Measurements from ENCODE around the gene RPEL1. TPM values are rescaled to one million over a fixed set of nuclear protein-coding genes. Genes with fewer than 3 reads are reported as not detected.

Gene RPEL1
- total RNA-seq, 1 donor from 2014 or later, result not detected

DNA sequence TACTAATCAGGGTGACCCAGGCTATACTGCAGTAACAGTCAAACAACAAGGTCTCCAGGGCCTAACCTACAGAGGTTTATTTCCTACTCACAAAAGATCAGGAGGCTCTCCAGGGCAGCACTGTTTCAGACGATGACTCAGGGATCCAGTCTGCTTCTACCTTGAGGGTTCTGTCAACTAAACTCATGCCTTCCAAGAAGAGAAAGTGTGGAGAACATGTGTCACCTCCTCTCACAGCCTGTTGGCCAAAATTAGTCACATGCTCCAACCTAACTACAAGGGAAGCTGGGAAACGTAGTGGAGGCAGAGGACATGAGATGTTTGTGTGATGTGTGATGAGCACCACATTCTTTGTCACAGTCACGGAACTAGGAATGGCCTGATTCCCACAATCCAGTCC lies 16.5 kb downstream of the RPEL1 start:
- Histone ChIP-seq H3K27me3 (no peaks in the 10 kb centered on the region), H3K9me3 (no peaks in the 10 kb centered on the region), H3K4me3 (no peak overlapping the region), H3K4me1 (no peaks in the 10 kb centered on the region), H3K27ac (no peak overlapping the region), H3K36me3 (no peaks in the 10 kb centered on the region)
- intact Hi-C loops (cut with DNase I), result no loop called here
- no peak for DNase-seq (ENCODE audit: extremely low spot score in 2 of 2)
- TF ChIP-seq, protein P1, sequence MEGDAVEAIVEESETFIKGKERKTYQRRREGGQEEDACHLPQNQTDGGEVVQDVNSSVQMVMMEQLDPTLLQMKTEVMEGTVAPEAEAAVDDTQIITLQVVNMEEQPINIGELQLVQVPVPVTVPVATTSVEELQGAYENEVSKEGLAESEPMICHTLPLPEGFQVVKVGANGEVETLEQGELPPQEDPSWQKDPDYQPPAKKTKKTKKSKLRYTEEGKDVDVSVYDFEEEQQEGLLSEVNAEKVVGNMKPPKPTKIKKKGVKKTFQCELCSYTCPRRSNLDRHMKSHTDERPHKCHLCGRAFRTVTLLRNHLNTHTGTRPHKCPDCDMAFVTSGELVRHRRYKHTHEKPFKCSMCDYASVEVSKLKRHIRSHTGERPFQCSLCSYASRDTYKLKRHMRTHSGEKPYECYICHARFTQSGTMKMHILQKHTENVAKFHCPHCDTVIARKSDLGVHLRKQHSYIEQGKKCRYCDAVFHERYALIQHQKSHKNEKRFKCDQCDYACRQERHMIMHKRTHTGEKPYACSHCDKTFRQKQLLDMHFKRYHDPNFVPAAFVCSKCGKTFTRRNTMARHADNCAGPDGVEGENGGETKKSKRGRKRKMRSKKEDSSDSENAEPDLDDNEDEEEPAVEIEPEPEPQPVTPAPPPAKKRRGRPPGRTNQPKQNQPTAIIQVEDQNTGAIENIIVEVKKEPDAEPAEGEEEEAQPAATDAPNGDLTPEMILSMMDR (IDR thresholded peaks at IDR 0.05), result no peak
- TF ChIP-seq POLR2AphosphoS5 (IDR thresholded peaks at IDR 0.05; ENCODE audit: insufficient read depth in 1 of 2, low read depth in 1 of 2) (no peak), POLR2A (IDR thresholded peaks at IDR 0.05) (no peak)

DNA sequence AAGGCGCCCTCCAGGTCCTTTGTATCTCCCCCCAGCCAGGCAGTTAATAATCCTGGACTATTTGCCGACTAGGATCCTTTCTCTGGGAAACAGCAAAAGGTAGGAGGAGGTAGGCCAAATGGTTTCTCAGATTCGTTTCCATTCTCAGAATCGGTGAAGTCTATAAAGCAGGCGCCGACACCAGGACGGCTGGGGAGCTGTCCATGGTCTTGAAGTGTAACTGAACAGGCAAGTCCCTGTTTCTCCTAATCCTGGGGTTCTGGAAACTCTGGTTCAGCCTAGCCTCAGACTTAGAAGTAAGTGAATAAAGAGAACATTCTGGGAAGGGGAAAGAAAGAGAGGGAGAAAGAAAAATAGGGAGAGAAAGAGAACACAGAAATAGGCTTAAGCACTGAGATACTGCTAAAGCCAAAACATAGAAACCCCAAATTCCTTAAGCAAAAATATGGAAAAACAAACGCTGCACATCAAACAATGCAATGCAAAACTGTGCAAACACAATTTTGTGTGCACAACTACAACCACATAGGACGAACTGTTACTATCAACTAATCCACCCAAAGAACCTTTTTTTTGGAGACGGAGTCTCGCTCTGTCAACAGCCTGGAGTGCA lies 20.1 kb downstream of the RPEL1 start:
- TF ChIP-seq POLR2A (IDR thresholded peaks at IDR 0.05) (no peak), POLR2AphosphoS5 (IDR thresholded peaks at IDR 0.05; ENCODE audit: insufficient read depth in 1 of 2, low read depth in 1 of 2) (no peak)
- TF ChIP-seq, protein P1 (IDR thresholded peaks at IDR 0.05), result no peak
- H3K27me3 ChIP-seq, result no peaks in the 10 kb centered on the region
- no peak for DNase-seq (ENCODE audit: extremely low spot score in 2 of 2)
- H3K27ac ChIP-seq, result no peak overlapping the region
- intact Hi-C loops (cut with DNase I), result no loop called here
- H3K36me3 ChIP-seq, result no peaks in the 10 kb centered on the region
- no peaks in the 10 kb centered on the region for H3K4me1 ChIP-seq
- no peaks in the 10 kb centered on the region for H3K9me3 ChIP-seq
- H3K4me3 ChIP-seq, result no peak overlapping the region

DNA sequence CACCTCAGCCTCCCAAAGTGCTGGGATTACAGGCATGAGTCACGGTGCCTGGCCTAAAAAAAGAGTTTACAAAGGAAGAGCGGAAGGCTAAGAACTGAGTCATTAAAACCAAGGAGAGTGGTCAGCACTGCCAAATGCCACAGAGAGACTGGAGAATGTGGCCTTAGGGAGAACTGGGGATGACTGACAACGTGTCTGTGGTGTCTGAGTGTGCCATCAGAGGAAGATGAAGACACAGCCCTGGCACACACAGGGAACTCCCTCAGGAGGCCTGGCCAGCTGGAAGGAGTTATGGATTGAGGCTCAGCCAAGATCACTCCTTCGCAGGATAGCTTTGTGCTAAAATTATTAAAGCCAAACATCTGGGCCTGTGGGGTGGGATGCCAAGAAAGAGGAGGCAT lies 27.4 kb downstream of the RPEL1 start:
- DNase-seq (ENCODE audit: extremely low spot score in 2 of 2), result no peak
- Histone ChIP-seq H3K9me3 (no peaks in the 10 kb centered on the region), H3K36me3 (no peaks in the 10 kb centered on the region)

DNA sequence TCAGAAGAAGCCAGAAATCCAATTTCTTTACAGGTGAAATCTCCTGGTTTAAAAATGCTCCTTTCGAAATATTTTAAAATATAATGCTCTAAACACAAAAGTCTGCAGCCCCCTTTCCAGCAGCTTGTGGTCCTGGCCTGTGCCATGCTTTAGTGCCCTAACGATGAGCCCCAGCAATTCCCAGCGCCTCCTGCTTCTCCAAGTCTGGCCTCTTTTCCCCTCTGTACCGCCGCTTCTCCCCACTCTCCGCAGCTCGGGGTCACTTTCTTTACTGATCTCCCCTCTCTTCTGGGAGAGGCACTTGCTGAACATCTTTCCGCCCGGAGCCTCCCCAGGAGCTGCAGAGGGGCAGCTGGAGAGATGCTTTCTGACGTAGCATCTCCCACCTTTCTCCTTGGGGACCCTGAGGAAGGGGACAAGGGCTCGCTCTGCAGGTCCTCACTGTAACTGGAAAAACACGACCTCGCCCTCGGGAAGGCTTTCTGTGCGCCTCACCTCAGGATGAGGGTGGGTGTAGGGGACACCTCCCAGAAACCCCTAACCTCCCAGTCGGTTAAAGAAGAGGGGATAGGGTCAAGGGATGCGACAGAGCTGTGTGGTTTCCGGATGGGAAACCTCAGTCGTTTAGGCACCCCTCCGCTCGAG lies 30.7 kb downstream of the RPEL1 start:
- DNase-seq (ENCODE audit: extremely low spot score in 2 of 2), result no peak
- Histone ChIP-seq H3K4me1 (peaks cover 16% of the 10 kb centered on the region), H3K27me3 (peaks cover 20% of the 10 kb centered on the region), H3K4me3 (no peak overlapping the region), H3K36me3 (no peaks in the 10 kb centered on the region), H3K9me3 (no peaks in the 10 kb centered on the region), H3K27ac (no peak overlapping the region)
- TF ChIP-seq POLR2A (IDR thresholded peaks at IDR 0.05) (no peak), POLR2AphosphoS5 (IDR thresholded peaks at IDR 0.05; ENCODE audit: insufficient read depth in 1 of 2, low read depth in 1 of 2) (no peak)
- TF ChIP-seq, protein P1 (IDR thresholded peaks at IDR 0.05), result no peak
- intact Hi-C loops (cut with DNase I), result no loop called here

More for the DNA sequence above, 27.4 kb downstream of the RPEL1 start:
- intact Hi-C loops (cut with DNase I), result no loop called here
- no peak overlapping the region for H3K4me3 ChIP-seq
- no peak for TF ChIP-seq POLR2A (IDR thresholded peaks at IDR 0.05)
- TF ChIP-seq POLR2AphosphoS5 (IDR thresholded peaks at IDR 0.05; ENCODE audit: insufficient read depth in 1 of 2, low read depth in 1 of 2), result no peak
- TF ChIP-seq, protein P1 (IDR thresholded peaks at IDR 0.05), result no peak
- H3K4me1 ChIP-seq, result peaks cover 15% of the 10 kb centered on the region
- no peak overlapping the region for H3K27ac ChIP-seq
- peaks cover 15% of the 10 kb centered on the region for H3K27me3 ChIP-seq

All from vagina (tissue), 2 donors.